SK-N-SH (cell line): Measurements from ENCODE around the gene ZNF496.

Experiments used
- MAX ChIP-seq: IDR thresholded peaks from 2 replicates; pipeline ENCODE4 v1.4.0; 2012; ENCODE audit warnings: low read depth
- TEAD4 ChIP-seq: IDR thresholded peaks from 2 replicates; pipeline ENCODE4 v1.4.0; 2012; ENCODE audit warnings: mild to moderate bottlenecking, borderline replicate concordance; ENCODE audit not compliant: insufficient read depth
- YY1 ChIP-seq: IDR thresholded peaks from 2 replicates; pipeline ENCODE4 v1.4.0; 2012; ENCODE audit warnings: low read depth, mild to moderate bottlenecking

- TF ChIP-seq MAX = no peak
- TF ChIP-seq TEAD4 = no peak
- no peak for TF ChIP-seq YY1
These were observed 29.5 kb upstream of the ZNF496 start for GRCh38 chr1:247360991-247361731.
